GM12864 (cell line): ENCODE data around the gene SAA1.

ENCODE experiments used
- DNase-seq: peaks from one replicate; pipeline ENCODE4 v3.0.0-alpha.2; 2011; ENCODE audit warnings: low read depth
- H3K4me3 ChIP-seq: 2 replicates; pipeline ENCODE4 v1.5.1; 2011; ENCODE audit warnings: mild to moderate bottlenecking, low read depth, low read length, control low read depth
- CTCF ChIP-seq: IDR thresholded peaks from 2 replicates; pipeline ENCODE4 v1.5.1; 2011; ENCODE audit warnings: low read depth, mild to moderate bottlenecking, moderate library complexity, low read length, control low read depth, inconsistent platforms; ENCODE audit errors: missing control alignments

Gene SAA1

DNA sequence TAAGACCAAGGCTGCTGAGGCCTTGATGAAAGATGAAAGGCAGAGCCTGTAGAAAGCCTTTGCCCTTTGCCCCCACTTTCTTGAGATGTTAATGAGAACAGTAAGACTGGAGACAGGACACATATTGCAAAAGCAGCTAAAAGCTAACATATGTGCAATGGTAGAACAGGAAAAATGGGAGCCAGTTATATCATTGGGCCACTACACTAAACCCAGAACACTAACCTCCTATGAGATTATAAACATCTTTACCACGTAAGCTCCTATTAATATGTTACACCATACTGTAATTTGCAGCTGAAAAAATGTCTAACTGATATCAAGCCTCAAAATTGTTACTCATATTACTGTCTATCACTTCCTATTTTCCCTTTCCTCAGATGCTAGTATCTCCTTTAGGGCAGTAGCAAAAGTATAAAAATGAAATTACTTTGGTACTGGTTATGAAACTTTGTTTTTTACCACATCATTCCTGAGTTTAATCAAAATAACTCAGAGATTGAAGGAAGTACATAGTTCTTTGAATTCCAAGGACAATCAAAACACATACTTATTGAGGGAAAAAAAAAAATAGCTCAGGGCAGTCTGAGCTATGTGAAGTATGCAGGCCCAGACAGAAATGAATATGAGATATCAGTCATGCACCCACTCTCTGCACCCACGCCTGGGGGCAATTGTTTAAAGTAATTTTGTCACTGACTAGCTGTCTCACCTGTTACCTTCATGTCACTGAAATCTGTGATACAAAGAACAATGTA lies 46.8 kb downstream of the SAA1 start:
- TF ChIP-seq CTCF: no peak
- no peak for DNase-seq
- H3K4me3 ChIP-seq: no peak overlapping the region

- no peak overlapping the region for H3K4me3 ChIP-seq
- TF ChIP-seq CTCF: no peak
- no peak for DNase-seq
Measured at GRCh38 chr11:18313965-18314763, 48.1 kb downstream of the SAA1 start.

DNA sequence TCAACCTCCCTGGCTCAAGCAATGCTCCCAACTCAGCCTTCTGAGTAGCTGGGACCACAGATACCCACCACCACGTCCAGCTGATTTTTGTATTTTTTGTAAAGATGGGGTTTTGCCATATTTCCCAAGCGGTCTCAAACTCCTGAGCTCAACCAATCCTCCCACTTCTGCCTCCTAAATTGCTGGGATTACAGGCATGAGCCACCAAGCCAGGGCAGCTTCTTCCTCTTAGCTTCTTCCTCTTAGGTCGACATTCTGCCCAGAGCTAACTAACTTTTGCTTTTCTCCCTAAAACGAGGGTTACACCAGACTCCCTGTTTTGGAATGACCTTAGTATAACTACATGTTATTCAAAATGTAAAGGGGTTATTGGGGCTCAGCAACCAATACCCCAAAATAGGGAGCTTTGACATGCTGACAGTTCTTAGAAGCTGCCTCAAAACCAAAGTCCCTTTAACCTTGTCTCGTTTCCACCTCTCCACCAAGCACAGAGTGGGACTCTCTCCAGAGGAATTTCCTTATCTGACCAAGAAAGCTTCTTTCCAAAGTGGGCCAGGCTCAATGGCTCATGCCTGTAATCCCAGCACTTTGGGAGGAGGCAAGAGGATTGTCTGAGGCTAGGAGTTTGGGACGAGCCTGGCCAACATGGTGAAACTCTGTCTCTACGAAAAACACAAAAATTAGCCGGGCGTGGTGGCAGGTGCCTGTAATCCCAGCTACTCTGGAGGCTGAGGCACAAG lies 48.9 kb downstream of the SAA1 start:
- no peak overlapping the region for H3K4me3 ChIP-seq
- DNase-seq: no peak
- no peak for TF ChIP-seq CTCF

DNA sequence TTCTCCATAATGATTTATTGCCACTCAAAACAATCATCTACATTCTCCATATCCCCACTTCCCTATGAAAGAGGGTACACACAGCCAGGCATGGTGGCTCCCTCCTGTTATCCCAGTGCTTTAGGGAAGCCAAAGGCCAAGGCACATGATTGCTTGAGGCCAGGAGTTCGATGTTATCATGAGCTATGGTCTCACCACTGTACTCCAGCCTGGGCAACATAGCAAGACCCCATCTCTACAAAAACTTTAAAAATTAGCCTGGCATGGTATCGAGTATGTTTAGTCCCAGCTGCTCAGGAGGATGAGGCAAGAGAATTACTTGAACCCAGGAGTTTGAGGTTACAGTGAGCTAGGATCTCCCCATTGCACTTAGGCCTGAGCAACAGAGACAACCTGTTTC lies 49.8 kb downstream of the SAA1 start:
- no peak for TF ChIP-seq CTCF
- no peak overlapping the region for H3K4me3 ChIP-seq
- DNase-seq: no peak

GRCh38 chr11:18317551-18317950 lies 51.5 kb downstream of the SAA1 start:
- DNase-seq: no peak
- TF ChIP-seq CTCF: no peak
- no peak overlapping the region for H3K4me3 ChIP-seq
